Left lung (tissue), 10 donors: ENCODE results near the gene VWA7. TPM values are rescaled to one million over a fixed set of nuclear protein-coding genes. Genes with fewer than 3 reads are reported as not detected.
"Not testable (repeated sequence)": the region's sequence is repeated elsewhere in the genome, so short reads cannot be mapped to it uniquely, and the experiment has no call there.

Experiments used
- ATAC-seq: fragments of 200-7000 bp; cut with Tn5 transposase; one replicate; pipeline ENCODE4 v1.9.1; 2020; ENCODE audit warnings: moderate library complexity
- DNase-seq, 4 donors: peaks; one replicate each; pipeline ENCODE4 v3.0.0-alpha.2; 2013 to 2020
- H3K27ac ChIP-seq, 2 donors: fragments of 200-600 bp; sonication (generic) in 1 of 2; one replicate each; pipeline versions ENCODE4 v1.5.0 to v1.8.0; 2020 to 2021
- H3K27me3 ChIP-seq, 2 donors: fragments of 200-600 bp; sonication (generic) in 1 of 2; one replicate each; pipeline versions ENCODE4 v1.5.0 to v1.8.0; 2020 to 2021
- H3K36me3 ChIP-seq, 2 donors: fragments of 200-600 bp; sonication (generic) in 1 of 2; one replicate each; pipeline versions ENCODE4 v1.5.0 to v1.8.0; 2020 to 2021
- H3K4me1 ChIP-seq, 2 donors: fragments of 200-600 bp; one replicate each; pipeline ENCODE4 v1.8.0; 2021
- H3K4me3 ChIP-seq, 2 donors: fragments of 200-600 bp; sonication (generic) in 1 of 2; one replicate each; pipeline versions ENCODE4 v1.5.0 to v1.8.0; 2020 to 2021; ENCODE audit warnings: mild to moderate bottlenecking in 1 of 2
- H3K9me3 ChIP-seq, 2 donors: fragments of 200-600 bp; sonication (generic) in 1 of 2; one replicate each; pipeline versions ENCODE4 v1.5.0 to v1.8.0; 2020 to 2021
- intact Hi-C, 2 donors: fragments of 100-400 bp; cut with DNase I; formaldehyde crosslinking; loops; one replicate each; pipeline versions ENCODE4 v1.11.2 to v1.14.2; 2022
- polyA plus RNA-seq, 6 donors: library from polyadenylated mRNA; unstranded; fragments of 120-200 nt; gene quantifications; one replicate each; pipeline ENCODE4 v1.2.1, GENCODE V29; 2013; ENCODE audit not compliant: insufficient read length in 6 of 6
- total RNA-seq, 2 donors: library from RNA; stranded (reverse); fragmentation: NEBNext Ultra II Directional; extraction: Animal tissue kit (Norgen Biotek cat#: 25700); gene quantifications; one replicate each; pipeline ENCODE4 v1.2.1, GENCODE V29; 2021
- TF ChIP-seq, protein P1 (sequence below), 2 donors: fragments of 200-600 bp; sonication (generic) in 1 of 2; IDR thresholded peaks; one replicate each; pipeline versions ENCODE4 v1.5.0 to v1.8.0; 2021; ENCODE audit warnings: antibody characterized with exemption in 2 of 2
- donor health status: DM: no; HTN: yes; CAD: no.
- donor health status: DM: no; HTN: no; CAD: no.

VWA7 gene
- total and polyA plus RNA-seq, 8 donors, result 1.4 to 5.0 (median 2.9) TPM

DNA sequence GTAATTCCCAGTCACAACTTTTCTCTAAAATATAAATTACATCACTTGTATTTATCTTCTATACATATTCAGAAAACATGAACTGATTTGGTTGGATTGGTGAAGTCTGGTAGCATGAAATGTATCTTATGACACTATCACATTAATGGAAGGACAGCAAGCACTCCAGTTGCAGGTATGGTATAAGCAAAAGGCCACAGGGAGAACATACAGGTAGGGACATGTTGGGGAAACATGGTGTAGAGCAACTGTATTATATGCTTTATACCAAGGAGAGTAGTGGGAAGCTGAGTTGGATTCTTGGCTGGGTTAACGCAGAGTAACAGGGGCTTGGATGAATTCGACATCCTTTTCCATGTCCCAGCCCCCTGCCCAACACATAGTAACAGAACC lies 19.9 kb upstream of the VWA7 start:
- TF ChIP-seq, protein P1, sequence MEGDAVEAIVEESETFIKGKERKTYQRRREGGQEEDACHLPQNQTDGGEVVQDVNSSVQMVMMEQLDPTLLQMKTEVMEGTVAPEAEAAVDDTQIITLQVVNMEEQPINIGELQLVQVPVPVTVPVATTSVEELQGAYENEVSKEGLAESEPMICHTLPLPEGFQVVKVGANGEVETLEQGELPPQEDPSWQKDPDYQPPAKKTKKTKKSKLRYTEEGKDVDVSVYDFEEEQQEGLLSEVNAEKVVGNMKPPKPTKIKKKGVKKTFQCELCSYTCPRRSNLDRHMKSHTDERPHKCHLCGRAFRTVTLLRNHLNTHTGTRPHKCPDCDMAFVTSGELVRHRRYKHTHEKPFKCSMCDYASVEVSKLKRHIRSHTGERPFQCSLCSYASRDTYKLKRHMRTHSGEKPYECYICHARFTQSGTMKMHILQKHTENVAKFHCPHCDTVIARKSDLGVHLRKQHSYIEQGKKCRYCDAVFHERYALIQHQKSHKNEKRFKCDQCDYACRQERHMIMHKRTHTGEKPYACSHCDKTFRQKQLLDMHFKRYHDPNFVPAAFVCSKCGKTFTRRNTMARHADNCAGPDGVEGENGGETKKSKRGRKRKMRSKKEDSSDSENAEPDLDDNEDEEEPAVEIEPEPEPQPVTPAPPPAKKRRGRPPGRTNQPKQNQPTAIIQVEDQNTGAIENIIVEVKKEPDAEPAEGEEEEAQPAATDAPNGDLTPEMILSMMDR (IDR thresholded peaks at IDR 0.05), result no peak
- intact Hi-C loops, result no loop called here
- Histone ChIP-seq H3K9me3 (no peaks in the 10 kb centered on the region), H3K27ac (peak overlapping the region; percentile 7 to 96), H3K4me3 (no peak overlapping the region), H3K4me1 (peaks cover 15 to 45% of the 10 kb centered on the region in 2 donors), H3K27me3 (no peaks in the 10 kb centered on the region), H3K36me3 (peaks cover 0 to 26% of the 10 kb centered on the region in 2 donors)
- DNase-seq (no peak), ATAC-seq (no peak)

DNA sequence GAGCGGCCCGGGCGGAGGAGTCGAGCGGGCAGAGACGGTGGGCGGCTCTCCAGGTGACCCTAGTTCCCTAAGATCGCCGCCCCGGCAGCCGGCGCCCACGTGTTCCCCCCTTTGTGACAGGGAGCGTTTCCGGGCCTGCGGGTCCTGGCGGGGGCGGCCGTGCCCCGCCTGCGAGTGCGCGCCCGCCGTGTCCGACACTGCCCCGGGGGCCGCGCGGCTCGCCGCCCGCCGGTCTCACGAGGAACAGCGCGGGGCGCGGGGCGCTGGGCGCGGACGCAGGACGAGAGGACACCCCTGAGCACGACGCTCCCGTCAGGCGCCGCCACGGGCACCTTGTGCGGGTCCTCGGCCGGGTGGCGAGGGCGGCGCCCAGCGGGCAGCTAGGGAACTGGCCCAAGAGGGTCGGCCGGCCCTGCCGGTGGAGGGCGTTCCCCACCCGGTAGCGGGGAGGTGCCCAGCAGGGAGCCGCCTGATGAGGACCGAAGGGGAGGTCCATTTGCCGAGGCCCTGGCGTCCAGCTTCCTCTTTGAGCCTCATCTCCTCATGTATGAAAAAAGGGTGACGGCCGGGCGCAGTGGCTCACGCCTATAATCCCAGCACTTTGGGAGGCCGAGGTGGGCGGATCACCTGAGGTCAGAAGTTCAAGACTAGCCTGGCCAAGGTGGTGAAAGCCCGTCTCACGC lies 18.6 kb upstream of the VWA7 start, which contains the start of gene VARS1:
VARS1 (minus strand) TSS at position 137 of the 683 bp plus-strand sequence. CDS start 535 bp downstream, outside the sequence.
- no peaks in the 10 kb centered on the region for H3K27me3 ChIP-seq
- H3K9me3 ChIP-seq, result no peaks in the 10 kb centered on the region
- intact Hi-C loops, result no loop called here
- H3K4me1 ChIP-seq, result peaks cover 15 to 45% of the 10 kb centered on the region in 2 donors
- TF ChIP-seq, protein P1 (IDR thresholded peaks at IDR 0.05), result peak; percentile 89 to 93
- peak within 1 kb of the TSS; percentile 93 to 96 for H3K27ac ChIP-seq
- peak; percentile 98 for ATAC-seq
- peak within 1 kb of the TSS; percentile 90 to 97 for H3K4me3 ChIP-seq
- peaks cover 0 to 28% of the 10 kb centered on the region in 2 donors for H3K36me3 ChIP-seq
- peak; percentile 92 to 100 (median 94) for DNase-seq

GRCh38 chr6:31794866-31795615 lies 17.9 kb upstream of the VWA7 start:
- ATAC-seq (peak; percentile 16), DNase-seq (peak in 3 of 4 donors; percentile 19 to 74 (median 53))
- intact Hi-C loops, result no loop called here
- Histone ChIP-seq H3K4me1 (peaks cover 15 to 45% of the 10 kb centered on the region in 2 donors), H3K9me3 (no peaks in the 10 kb centered on the region), H3K27me3 (no peaks in the 10 kb centered on the region), H3K27ac (peak overlapping the region; percentile 93 to 96), H3K36me3 (peaks cover 0 to 36% of the 10 kb centered on the region in 2 donors), H3K4me3 (peak overlapping the region; percentile 90 to 97)
- TF ChIP-seq, protein P1 (IDR thresholded peaks at IDR 0.05), result no peak

DNA sequence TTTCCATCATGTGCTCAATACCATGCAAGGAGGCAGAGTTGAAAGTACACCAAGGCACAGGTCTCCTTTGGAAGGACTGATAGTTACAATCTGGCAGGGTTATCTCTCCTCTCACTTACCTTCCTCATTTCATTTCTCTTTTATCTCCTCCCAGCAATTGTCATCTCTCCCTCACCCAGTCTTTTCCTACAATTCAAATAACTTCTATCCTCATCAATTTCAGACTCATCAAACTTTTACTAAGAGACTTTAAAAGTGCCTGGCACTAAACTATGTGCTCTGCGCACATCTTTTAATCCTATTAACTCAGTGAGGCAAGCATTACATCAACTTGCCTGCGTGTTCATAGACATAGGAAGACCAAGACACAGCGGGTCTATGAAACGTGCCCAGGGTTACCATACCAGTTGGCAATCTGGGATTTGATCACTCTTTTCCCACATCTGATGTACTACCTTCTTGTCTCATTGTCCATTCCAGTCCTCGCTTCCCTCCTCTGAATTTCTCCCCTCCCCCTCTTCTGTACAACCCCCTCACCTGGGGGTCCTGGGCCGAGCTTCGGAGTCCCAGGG lies 17.3 kb upstream of the VWA7 start:
- no peak for DNase-seq

DNA sequence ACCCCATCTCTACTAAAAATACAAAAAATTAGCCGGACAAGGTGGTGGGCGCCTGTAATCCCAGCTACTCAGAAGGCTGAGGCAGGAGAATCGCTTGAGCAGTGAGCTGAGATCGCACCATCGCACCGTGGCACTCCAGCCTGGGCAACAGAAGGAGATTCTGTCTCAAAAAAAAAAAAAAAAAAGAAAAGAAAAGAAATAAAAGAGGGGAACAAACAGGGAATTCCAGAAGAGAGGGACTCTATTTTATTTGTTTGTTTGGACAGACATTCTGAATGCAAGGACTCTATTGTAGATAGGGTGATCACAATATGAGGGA lies 16.8 kb upstream of the VWA7 start:
- DNase-seq, H3K27me3 ChIP-seq, H3K9me3 ChIP-seq, intact Hi-C loops, H3K27ac ChIP-seq, ATAC-seq: not testable (repeated sequence)
- Histone ChIP-seq H3K4me3 (peak overlapping the region in 1 of 2 donors; percentile 90), H3K4me1 (peaks cover 15 to 45% of the 10 kb centered on the region in 2 donors), H3K36me3 (peaks cover 0 to 47% of the 10 kb centered on the region in 2 donors)

More for the DNA sequence above, 17.3 kb upstream of the VWA7 start:
- TF ChIP-seq, protein P1 (IDR thresholded peaks at IDR 0.05), result no peak
- H3K36me3 ChIP-seq, result peaks cover 0 to 42% of the 10 kb centered on the region in 2 donors
- peak overlapping the region; percentile 90 to 97 for H3K4me3 ChIP-seq
- no peaks in the 10 kb centered on the region for H3K9me3 ChIP-seq
- intact Hi-C loops, result no loop called here
- no peaks in the 10 kb centered on the region for H3K27me3 ChIP-seq
- no peak for ATAC-seq
- peak overlapping the region; percentile 93 to 96 for H3K27ac ChIP-seq
- H3K4me1 ChIP-seq, result peaks cover 15 to 45% of the 10 kb centered on the region in 2 donors
